GM21390 (cell line): Measurements from ENCODE around the gene SLC44A4.

Source experiments
- ATAC-seq: cut with Tn5 transposase; IDR thresholded peaks from one replicate; pipeline ENCODE4 v1.9.1; 2021; ENCODE audit not compliant: unreplicated experiment

The SLC44A4 gene

GRCh38 chr6:31901415-31901952 lies 22.7 kb upstream of the SLC44A4 start:
- no peak for ATAC-seq

DNA sequence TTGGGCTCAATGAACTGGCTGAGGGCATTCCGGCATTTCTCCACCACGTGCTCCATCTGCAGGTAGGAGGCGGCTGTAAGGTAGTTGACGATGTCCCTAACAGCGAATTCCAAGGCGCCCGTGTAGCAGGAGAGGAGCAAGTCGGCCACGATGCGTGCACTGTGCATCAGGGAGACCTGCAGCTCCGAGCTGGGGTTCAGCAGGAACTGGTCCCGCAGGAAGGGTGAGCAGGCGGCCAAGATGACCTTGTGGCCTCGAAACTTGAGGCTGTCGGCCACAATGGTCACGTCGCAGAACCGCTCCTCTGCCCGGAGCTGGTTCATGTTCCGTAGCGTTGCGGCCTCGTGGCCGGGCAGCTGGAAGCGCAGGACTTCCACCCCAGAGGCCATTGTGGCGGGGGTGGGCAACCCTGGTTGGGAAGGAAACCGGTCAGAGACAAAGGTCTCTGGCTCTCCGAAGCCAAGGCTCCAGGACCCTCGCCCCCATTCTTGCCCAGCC lies 22.2 kb upstream of the SLC44A4 start:
- no peak for ATAC-seq

DNA sequence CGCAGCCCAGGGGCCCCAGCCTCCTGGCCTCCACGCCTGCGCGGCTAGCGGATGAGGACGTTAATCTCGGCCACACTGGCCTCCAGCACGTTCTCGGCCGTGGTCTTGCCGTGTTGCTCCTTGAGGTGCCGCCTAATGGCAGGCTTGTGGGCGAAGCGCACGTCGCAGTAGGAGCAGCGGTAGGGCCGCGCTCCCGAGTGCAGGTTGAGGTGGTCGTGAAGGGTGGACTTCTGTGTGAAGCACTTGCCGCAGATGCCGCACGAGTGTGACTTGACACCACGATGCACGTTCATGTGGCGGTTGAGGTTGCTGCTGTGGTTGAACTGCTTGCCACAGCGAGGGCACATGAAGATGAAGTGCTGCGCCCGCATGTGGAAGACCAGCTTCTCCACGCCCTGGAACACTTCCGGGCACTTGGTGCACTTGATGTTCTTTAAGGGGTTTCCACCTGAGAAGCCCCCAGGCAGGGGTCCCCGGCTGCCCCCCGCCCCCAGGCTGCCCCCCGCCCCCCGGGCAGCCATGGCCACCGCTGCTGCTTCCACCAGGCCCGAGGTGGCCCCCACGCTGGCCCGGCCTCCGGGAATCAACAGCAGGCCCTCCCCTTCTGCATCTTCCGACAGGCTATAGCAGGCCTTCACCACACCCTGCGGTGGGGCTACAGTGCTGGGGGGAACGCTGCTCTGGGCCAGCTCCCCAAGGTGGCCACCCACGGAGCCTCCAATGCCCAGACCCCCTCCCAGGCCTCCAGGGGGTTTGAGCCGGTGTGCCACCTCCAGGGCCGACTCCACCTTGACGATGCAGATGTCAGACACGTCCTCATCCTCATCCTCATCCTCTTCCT lies 21.3 kb upstream of the SLC44A4 start:
- no peak for ATAC-seq

- ATAC-seq: no peak
Measured at GRCh38 chr6:31899215-31899614, 20.4 kb upstream of the SLC44A4 start.

DNA sequence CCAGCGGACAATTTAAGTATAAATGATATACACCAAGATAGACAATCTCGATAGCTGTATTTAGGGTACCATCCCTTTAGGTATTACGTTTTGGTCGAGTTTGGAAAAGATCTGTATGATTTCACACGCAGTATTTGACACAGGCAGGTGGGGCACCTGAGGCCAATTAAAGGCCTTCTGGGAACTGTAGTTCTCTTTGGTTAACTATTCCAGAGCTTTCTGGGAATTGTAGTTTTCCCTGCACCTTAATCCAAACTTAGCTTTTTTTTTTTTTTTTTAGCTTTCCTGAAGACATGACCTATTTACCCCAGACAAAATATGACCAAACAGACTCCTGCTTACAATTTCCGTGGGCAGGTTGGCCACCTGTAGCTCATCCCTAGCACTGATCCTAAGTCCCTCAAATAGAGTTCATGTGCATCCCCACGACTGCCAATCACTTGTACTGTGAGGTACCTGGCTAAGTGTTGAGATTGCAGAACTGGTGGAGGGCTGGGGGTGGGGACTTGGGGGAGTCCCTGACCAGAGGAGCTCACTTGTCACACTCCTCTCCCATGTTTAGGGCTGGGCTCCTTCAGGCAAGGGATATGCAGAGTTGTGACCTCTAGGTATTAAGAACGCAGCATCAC lies 19.7 kb upstream of the SLC44A4 start:
- no peak for ATAC-seq

- peak; percentile 59 for ATAC-seq
Measured at GRCh38 chr6:31897612-31898382, 19.0 kb upstream of the SLC44A4 start, which contains the start of gene EHMT2. TSS of gene EHMT2 (minus strand) at chr6:31897698. CDS start at chr6:31897677, 21 bp downstream.

DNA sequence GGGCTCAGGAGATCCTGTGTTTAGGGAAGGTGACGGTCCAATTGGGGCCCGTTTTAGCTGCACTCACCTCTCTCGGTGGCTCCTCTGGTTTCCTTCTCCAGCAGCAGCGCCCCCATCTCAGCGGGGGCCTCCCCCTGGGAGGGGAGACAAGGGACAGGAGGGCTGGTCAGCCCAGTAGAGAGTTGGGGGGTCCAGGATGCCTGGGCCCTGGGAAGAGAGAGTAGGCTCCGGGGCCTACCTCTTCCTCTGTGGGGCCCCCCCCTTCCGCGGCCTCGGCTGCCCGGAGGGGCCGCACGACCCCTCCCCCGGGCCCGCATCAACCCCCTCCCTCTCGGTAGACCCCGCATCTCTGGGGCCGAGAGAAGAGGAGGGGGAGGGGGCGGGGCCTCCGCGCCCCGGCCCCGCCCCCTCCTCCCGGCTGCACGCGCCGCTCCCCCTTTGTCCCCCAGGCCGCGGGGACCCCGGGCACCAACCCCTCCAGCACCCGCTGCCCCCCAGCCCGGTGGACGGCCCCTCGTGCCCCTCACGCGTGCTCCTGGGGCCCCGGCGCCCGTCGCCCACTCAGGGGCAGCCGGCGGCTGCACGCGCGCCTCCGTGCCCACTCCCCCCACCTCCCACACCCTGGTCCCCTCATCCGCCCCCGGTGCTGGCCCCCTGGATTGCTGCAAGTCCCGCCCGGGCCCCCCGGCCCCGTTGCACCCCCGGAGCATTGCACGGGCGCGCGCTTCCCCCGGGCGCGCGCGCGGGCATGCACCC lies 18.2 kb upstream of the SLC44A4 start:
- ATAC-seq: no peak

- no peak for ATAC-seq
Measured at GRCh38 chr6:31896493-31896855, 17.7 kb upstream of the SLC44A4 start.

DNA sequence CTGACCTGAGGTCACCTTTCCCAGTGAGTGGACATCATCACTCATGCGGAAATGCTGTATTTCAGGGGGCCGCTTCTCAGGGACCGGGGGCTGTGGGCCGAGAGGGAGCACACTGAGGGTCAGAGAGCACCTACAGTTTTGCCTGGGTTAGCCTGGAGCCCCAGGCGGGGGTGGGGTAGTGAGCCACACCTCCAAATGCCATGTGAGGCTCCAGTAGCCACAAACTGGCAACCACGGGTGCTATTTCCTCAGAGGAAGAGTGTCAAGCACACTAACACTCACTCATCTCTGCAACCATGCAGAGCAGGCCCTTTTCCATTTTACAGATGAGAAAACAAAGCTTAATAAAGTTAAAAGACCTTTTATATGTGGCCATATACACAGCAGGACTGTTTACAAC lies 14.0 kb upstream of the SLC44A4 start:
- no peak for ATAC-seq

DNA sequence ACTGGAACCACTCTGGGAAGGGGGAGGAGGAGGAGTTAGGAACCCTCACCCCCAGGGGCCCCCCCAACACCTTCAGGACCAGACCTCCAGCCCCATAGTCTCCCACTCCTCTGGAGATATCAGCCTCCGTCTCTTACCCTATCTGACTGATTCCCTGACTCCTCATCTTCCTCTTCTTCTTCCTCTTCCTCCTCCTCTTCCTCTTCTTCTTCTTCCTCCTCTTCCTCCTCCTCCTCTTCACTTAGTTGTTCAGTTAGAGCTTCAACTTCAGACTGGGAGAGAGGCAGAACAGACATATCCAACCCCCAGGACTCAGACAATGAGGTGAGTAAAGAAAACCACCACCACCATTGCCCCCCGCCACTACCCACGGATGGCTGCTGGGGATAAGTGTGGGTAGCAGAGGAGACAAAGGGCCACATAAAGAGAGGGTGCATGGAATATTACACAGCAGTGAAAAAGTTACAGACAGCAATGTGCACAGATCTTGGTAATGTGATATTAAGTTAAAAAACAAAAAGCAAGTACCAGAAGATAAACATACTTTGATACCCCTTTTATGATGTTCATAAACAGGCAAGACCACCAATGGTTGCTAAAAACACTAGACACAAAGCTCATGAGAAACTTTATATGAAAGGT lies 10.7 kb upstream of the SLC44A4 start:
- ATAC-seq: no peak

DNA sequence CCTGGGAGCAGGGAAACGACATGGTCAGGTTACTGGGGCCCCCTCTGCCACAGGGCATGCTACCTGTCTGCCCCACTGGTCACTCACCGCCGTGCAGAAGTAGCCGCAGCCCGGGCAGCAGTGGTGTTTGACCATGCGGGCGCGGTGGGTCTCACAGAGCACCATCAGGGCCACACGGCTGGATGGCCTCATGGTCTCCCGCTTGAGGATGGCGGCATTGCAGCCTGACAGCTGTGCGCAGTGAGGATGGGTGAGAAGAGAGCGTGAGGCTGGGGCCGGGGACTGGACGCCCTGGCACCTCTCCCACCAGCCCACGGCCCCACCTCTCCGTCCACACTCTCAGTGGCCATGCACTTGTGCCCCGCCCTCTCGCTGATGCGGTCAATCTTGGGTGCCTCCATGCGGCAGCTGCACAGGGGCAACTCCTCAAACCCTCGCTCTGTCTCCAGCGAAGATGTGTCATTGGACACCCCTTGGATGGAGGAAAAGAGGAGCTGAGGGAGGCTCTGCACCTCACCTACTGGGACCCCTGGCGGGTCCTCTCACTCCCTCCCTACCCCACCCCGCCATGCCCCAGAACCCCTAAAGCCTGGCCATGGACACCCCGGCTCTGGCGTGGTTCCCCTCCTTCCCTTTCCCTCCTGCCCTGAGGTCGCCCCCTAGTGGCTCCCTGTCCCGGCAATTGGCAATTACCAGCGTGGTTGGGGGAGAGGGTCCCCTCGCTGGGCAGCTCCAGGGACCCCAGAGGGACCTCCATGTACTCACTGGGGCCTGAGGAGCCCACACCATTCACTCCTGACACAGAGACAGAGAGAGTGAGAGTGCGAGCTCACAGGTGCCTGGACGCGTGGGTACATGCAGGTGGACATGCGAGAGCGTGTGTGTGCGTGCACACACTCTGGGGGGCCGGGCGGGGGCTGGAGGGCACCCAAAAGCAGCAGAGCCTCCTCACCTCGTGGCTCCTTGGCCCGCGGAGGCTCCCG lies 9.8 kb upstream of the SLC44A4 start:
- ATAC-seq: no peak

DNA sequence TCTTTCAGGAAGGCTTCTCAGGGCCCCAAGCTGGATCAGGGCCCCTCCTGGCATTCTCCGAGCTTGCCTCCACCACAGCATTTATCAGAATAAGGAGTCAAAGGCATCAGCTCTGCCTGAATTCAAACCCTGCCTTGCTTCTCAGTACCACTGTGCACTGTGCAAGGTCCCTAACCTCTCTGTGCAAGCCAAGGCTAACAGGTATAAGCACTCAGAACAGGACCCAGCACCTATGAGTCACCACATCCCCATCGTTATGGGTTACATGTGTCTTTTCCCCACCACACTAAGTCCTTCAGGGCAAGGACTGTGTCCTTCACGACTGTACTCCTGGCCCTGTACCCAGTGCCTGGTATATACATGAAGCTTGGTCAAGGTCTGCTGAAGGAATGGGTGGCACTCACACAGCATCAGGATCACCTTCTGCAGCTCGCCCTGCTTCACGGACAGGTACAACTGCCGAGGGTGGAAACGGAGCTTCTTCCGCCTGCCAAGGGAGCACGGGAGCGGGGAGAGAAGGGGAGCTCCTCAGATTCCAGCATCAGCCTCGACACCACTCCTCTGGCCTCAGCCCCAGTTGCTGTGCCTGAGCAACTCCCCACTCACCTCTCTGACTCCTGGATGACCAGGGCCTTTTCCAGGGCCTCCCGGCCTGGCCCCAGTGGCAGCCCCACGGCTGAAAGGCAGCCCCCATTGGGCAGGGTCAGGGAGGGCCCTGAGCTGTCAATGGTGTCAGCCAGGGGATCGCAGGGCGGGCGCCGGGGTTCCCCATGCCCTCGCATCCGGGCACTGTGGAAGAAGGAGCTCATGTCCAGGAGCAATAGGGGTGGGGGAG lies 8.6 kb upstream of the SLC44A4 start:
- ATAC-seq: no peak

DNA sequence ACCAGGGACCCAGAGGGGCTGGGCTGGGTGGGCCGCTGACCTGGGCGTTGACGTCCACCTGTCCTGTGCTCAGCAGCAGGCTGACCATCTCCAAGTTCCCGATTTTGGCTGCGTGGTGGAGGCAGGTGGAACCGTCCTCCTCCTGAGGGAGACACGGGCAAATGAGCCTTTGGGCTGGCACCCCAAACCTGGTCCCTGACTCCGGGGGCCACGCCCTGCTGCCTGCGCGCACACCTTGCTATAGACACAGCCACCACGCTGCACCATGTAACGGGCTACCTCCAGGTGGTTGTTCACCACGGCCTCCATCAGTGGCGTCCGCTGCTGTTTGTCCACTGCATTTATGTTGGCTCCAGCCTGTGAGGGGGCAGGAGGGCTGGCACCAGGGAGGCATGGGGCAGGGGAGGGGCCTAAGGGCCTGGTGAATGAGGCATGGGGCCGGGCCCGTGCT lies 7.8 kb upstream of the SLC44A4 start:
- ATAC-seq: no peak

- ATAC-seq: no peak
Measured at GRCh38 chr6:31884528-31885035, 5.8 kb upstream of the SLC44A4 start.

- no peak for ATAC-seq
Measured at GRCh38 chr6:31883676-31884075, 4.9 kb upstream of the SLC44A4 start.

DNA sequence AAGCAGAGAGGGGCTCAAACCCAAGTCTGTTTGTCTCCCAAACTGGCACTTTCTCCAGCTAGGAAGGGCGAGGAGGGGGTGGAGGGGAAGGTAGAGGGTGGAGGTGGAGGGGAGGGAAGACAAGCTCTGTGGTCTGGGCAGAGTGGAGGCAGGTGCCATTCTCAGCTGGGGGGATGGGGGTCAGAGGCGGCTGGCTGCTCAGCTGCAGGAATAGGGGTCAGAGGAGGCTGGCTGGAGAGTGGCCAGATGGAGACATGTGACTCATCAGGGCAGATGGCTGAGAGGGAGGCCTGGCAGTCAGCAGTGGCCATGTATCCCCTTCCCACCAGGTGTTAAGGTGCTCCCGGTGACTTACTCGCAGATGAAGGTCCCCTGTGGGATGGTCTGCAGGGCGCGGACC lies 3.5 kb upstream of the SLC44A4 start:
- no peak for ATAC-seq

- no peak for ATAC-seq
Measured at GRCh38 chr6:31881136-31881859, 2.5 kb upstream of the SLC44A4 start.
